ENCODE measurements around the gene PBXIP1. TPM values are rescaled to one million over a fixed set of nuclear protein-coding genes. Genes with fewer than 3 reads are reported as not detected.

Gene PBXIP1
- total and polyA plus RNA-seq, 2 donors from 2014 or later = 83.9 to 115 TPM

- Histone ChIP-seq H3K9me3 (ENCODE audit: control insufficient read depth in 2 of 3, insufficient read depth in 1 of 3, low read length in 3 of 3) (no peaks in the 10 kb centered on the region), H3K27ac (ENCODE audit: low read depth in 2 of 2, low read length in 2 of 2) (peak overlapping the region in 1 of 2 donors; percentile 45), H3K4me3 (ENCODE audit: low read length in 3 of 3) (no peak overlapping the region), H3K27me3 (ENCODE audit: control insufficient read depth, insufficient read depth, low read length) (no peaks in the 10 kb centered on the region), H3K9ac (ENCODE audit: low read length in 3 of 3) (no peak overlapping the region), H3K4me1 (ENCODE audit: control insufficient read depth in 2 of 3, insufficient read depth in 2 of 3, low read depth in 1 of 3, low read length in 3 of 3) (peaks cover 0 to 24% (median 11%) of the 10 kb centered on the region in 3 donors), H3K36me3 (ENCODE audit: control insufficient read depth in 2 of 3, insufficient read depth in 3 of 3, low read length in 3 of 3) (peaks cover 0 to 14% (median 5%) of the 10 kb centered on the region in 3 donors)
- intact Hi-C loops (cut with DNase I) = no loop called here
- DNase-seq (no peak), FAIRE-seq (no peak)
- TF ChIP-seq CTCF (IDR thresholded peaks at IDR 0.05; ENCODE audit: borderline replicate concordance, extremely low read depth, insufficient read depth) = no peak
Measured at GRCh38 chr1:154944401-154945159, 11.3 kb downstream of the PBXIP1 start.

DNA sequence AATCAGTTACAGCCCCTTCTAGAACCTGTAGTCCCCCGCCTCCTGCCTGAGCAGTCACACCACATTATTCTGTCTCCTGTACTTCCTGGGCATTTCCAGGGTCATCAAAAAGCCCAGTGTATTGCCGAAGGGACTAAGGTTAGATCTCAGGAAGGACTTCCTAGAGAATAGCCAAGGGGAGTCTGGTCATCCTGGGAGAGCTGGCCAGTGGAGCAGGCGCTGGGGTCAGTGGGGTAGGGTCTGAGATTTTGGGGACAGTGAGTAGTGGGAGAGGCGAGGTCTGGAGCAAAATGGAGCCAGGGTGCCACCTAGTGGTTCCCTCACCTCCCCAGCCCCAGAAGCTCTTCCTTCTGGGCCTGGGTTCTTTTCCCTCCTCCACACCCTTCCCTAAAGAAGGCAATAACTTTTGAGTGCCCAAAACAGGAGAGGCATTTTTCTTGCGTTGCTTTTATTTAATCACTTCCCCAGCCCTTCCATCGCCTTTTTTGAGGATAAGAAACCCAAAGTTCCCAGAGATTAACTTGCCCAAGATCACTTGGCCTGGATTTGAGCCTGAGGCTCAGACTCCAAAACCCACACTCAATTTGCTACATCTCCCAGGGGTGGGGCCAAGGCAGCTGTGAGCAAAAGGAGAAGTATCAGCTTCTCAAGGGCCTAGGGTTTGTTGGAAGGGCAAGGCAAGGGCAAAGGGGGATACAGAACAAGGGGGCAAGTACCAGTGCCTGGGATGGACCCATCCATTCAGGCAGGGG is 12.1 kb downstream of the PBXIP1 start:
- FAIRE-seq (no peak), DNase-seq (peak in 3 of 5 donors; percentile 29 to 54 (median 40))
- peak; percentile 53 for TF ChIP-seq CTCF (IDR thresholded peaks at IDR 0.05; ENCODE audit: borderline replicate concordance, extremely low read depth, insufficient read depth)
- Histone ChIP-seq H3K9me3 (ENCODE audit: control insufficient read depth in 2 of 3, insufficient read depth in 1 of 3, low read length in 3 of 3) (no peaks in the 10 kb centered on the region), H3K9ac (ENCODE audit: low read length in 3 of 3) (peak overlapping the region in 1 of 3 donors; percentile 6), H3K4me3 (ENCODE audit: low read length in 3 of 3) (no peak overlapping the region), H3K27me3 (ENCODE audit: control insufficient read depth, insufficient read depth, low read length) (no peaks in the 10 kb centered on the region), H3K36me3 (ENCODE audit: control insufficient read depth in 2 of 3, insufficient read depth in 3 of 3, low read length in 3 of 3) (peaks cover 0 to 14% (median 5%) of the 10 kb centered on the region in 3 donors), H3K4me1 (ENCODE audit: control insufficient read depth in 2 of 3, insufficient read depth in 2 of 3, low read depth in 1 of 3, low read length in 3 of 3) (peaks cover 0 to 24% (median 11%) of the 10 kb centered on the region in 3 donors), H3K27ac (ENCODE audit: low read depth in 2 of 2, low read length in 2 of 2) (peak overlapping the region in 1 of 2 donors; percentile 45)
- intact Hi-C loops (cut with DNase I) = no loop called here

DNA sequence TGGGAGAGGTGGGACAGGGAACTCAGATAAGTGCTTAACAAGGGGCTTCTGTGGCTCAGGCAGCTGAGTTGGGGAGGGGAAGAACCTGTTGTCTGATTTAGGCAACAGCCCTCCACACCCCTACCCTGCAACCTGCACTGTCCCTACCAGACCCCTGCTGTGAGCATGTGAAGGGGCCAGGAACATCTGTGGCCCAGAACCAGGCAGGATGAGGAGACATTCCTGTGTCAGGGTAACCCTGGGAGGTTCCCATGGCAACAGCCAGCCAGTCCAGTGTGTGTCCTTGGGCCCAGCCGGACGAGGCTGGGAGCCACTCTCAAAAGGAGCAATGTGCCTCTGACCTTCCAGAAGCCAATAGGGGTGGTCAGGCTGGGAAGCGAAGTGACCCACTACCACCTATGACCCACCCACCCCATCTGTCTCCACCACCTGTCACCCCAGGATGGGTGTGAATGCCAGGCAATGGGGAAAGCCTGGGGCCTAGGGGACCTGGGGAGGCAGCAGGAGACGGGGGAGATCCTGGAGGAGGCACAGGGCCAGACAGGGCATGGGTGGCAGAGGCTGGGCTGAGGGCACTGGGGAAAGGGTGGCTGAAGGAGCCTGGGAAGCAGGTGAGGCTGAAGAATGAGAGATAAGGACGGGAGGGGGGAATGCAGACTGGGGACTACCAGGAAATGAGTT is 14.4 kb downstream of the PBXIP1 start:
- intact Hi-C loops (cut with DNase I) = no loop called here
- TF ChIP-seq CTCF (IDR thresholded peaks at IDR 0.05; ENCODE audit: borderline replicate concordance, extremely low read depth, insufficient read depth) = no peak
- FAIRE-seq = no peak
- Histone ChIP-seq H3K4me3 (ENCODE audit: low read length in 3 of 3) (no peak overlapping the region), H3K27me3 (ENCODE audit: control insufficient read depth, insufficient read depth, low read length) (no peaks in the 10 kb centered on the region), H3K27ac (ENCODE audit: low read depth in 2 of 2, low read length in 2 of 2) (peak overlapping the region; percentile 63 to 75), H3K36me3 (ENCODE audit: control insufficient read depth in 2 of 3, insufficient read depth in 3 of 3, low read length in 3 of 3) (peaks cover 0 to 6% (median 2%) of the 10 kb centered on the region in 3 donors), H3K4me1 (ENCODE audit: control insufficient read depth in 2 of 3, insufficient read depth in 2 of 3, low read depth in 1 of 3, low read length in 3 of 3) (peaks cover 0 to 29% (median 20%) of the 10 kb centered on the region in 3 donors), H3K9ac (ENCODE audit: low read length in 3 of 3) (peak overlapping the region in 1 of 3 donors; percentile 38), H3K9me3 (ENCODE audit: control insufficient read depth in 2 of 3, insufficient read depth in 1 of 3, low read length in 3 of 3) (no peaks in the 10 kb centered on the region)
- peak in 4 of 5 donors; percentile 42 to 64 (median 50) for DNase-seq
